Calu3 (cell line): ENCODE results near the gene ST6GALNAC6. TPM values are rescaled to one million over a fixed set of nuclear protein-coding genes. Genes with fewer than 3 reads are reported as not detected.
A peak's percentile ranks its signal among the peaks of the same experiment; 100 is the strongest.

Source experiments
- BruUV-seq: library from RNA; stranded (reverse); fragments of 400-500 nt; replicated peaks from 2 replicates; lab custom pipeline; 2021; lab: Mats Ljungman, UMichigan
- CTCF ChIA-PET: fragments of 300-600 bp; sonication (Branson Sonifier 250); formaldehyde crosslinking; loops from one replicate; lab custom pipeline; 2022; ENCODE audit warnings: antibody characterized with exemption; lab: Charles Lee
- DNase-seq: peaks from one replicate; pipeline ENCODE4 v3.0.0; 2022
- H3K27ac Mint-ChIP-seq: one replicate; pipeline ENCODE4 v1.8.0; 2022; ENCODE audit warnings: mixed read lengths; ENCODE audit not compliant: unreplicated experiment
- H3K27me3 Mint-ChIP-seq: one replicate; pipeline ENCODE4 v1.8.0; 2022; ENCODE audit warnings: mixed read lengths; ENCODE audit not compliant: unreplicated experiment
- H3K36me3 Mint-ChIP-seq: one replicate; pipeline ENCODE4 v1.8.0; 2022; ENCODE audit warnings: mild to moderate bottlenecking, moderate library complexity, mixed read lengths; ENCODE audit not compliant: insufficient read depth, unreplicated experiment
- H3K4me1 Mint-ChIP-seq: one replicate; pipeline ENCODE4 v1.8.0; 2022; ENCODE audit warnings: mild to moderate bottlenecking, low read depth, mixed read lengths; ENCODE audit not compliant: unreplicated experiment
- H3K4me3 Mint-ChIP-seq: one replicate; pipeline ENCODE4 v1.8.0; 2022; ENCODE audit warnings: mild to moderate bottlenecking, low read depth, moderate library complexity, mixed read lengths; ENCODE audit not compliant: unreplicated experiment
- H3K9me3 Mint-ChIP-seq: one replicate; pipeline ENCODE4 v1.8.0; 2022; ENCODE audit warnings: low read depth, mixed read lengths; ENCODE audit not compliant: unreplicated experiment
- intact Hi-C: fragments of 100-400 bp; cut with micrococcal nuclease; formaldehyde crosslinking; loops from one replicate; pipeline ENCODE4 v1.10.0; 2022; ENCODE audit not compliant: unreplicated experiment
- total RNA-seq: library from RNA; stranded (reverse); gene quantifications from 2 replicates; pipeline ENCODE4 v1.2.3, GENCODE V29; 2022
- TF ChIP-seq, protein P1 (sequence below): fragments of 200-600 bp; IDR thresholded peaks from one replicate; pipeline ENCODE4 v1.8.0; 2022; ENCODE audit warnings: antibody characterized with exemption; ENCODE audit not compliant: unreplicated experiment

ST6GALNAC6 gene
- total RNA-seq, 1 experiment from 2014 or later = 9.1 TPM

DNA sequence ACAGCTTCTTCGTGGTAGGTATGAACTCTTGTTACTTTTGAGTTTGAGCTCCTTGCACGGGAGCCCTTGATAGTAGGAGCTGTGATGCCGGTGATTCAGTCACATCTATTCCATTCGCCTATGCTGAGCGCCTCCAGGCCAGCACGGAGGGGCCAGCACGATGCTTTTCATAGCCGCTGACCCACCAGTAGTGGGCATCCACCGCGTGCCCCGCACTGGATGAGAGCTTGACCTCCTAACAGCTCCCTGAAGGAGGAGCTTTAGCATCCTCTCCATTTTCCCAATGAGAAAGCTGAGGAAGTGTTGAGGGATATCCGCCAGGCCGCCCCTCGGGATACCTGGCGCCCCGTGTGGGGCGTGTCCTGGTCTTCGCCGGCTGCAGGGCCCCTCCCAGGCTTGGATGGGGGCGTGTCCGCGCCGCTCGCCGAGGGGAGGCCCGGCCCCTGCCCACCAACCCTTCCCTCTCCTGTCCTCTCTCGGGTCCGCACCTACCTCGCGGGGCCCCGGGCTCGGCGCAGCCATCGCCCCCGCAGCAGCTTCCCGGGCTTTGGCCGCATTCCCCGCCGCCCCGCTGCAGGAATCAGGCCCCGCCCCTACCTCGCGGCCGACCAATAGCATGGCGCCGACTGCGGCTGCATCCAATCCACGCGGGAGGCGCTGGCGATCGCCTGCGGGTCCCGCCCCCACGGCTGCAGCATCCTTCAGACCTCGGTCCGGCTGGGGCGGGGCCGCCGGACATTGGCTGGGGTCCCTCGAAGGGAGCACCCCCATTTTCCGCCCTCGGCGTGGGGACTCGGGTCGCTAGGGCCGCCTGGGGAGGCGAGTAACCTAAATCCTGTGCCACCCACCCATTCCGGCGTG is 31.1 kb upstream of the ST6GALNAC6 start, which contains the start of gene PIP5KL1:
PIP5KL1 (minus strand) TSS at position 547 of the 861 bp plus-strand sequence; CDS start at position 522, 25 bp downstream.
- CTCF ChIA-PET = interaction anchor here (0.9 to 1.1 kb wide), 2 partner anchors 9 to 22 kb away, joined by 3 read pairs; no protein-coding TSS in a partner anchor
- H3K27me3 Mint-ChIP-seq = peaks cover 12% of the 10 kb centered on the region
- peaks cover 17% of the 10 kb centered on the region for H3K4me1 Mint-ChIP-seq
- DNase-seq = peak; percentile 87
- H3K9me3 Mint-ChIP-seq = no peaks in the 10 kb centered on the region
- TF ChIP-seq, protein P1, sequence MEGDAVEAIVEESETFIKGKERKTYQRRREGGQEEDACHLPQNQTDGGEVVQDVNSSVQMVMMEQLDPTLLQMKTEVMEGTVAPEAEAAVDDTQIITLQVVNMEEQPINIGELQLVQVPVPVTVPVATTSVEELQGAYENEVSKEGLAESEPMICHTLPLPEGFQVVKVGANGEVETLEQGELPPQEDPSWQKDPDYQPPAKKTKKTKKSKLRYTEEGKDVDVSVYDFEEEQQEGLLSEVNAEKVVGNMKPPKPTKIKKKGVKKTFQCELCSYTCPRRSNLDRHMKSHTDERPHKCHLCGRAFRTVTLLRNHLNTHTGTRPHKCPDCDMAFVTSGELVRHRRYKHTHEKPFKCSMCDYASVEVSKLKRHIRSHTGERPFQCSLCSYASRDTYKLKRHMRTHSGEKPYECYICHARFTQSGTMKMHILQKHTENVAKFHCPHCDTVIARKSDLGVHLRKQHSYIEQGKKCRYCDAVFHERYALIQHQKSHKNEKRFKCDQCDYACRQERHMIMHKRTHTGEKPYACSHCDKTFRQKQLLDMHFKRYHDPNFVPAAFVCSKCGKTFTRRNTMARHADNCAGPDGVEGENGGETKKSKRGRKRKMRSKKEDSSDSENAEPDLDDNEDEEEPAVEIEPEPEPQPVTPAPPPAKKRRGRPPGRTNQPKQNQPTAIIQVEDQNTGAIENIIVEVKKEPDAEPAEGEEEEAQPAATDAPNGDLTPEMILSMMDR = no peak
- H3K27ac Mint-ChIP-seq = peak within 1 kb of the TSS; percentile 63
- peak within 1 kb of the TSS; percentile 70 for H3K4me3 Mint-ChIP-seq
- H3K36me3 Mint-ChIP-seq = peaks cover 40% of the 10 kb centered on the region
- intact Hi-C loops = no loop called here
- no TSS peak for BruUV-seq

DNA sequence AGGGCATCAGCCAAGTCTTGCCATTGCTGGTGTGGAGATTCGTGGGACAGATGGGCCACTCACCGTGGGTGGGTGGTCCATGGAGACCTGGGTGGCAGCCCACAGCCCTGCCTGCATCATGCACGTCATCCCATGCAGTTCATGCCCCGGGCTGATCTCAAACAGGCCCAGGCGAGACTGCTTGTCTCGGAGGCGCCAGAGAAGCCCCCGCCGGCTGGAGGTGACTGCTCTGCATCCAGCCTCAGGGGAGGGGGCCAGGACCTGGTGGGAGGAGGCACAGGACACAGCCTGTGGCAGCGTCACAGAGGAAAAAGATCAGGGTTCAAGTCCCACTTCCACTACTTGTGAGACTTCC is 30.2 kb upstream of the ST6GALNAC6 start:
- BruUV-seq = no TSS peak
- TF ChIP-seq, protein P1 = no peak
- H3K9me3 Mint-ChIP-seq = no peaks in the 10 kb centered on the region
- H3K27ac Mint-ChIP-seq = no peak overlapping the region
- H3K36me3 Mint-ChIP-seq = peaks cover 37% of the 10 kb centered on the region
- CTCF ChIA-PET = interaction anchor here (1.1 kb wide), 1 partner anchor 22 kb away, joined by 3 read pairs; no protein-coding TSS in a partner anchor
- H3K4me1 Mint-ChIP-seq = peaks cover 10% of the 10 kb centered on the region
- no peak for DNase-seq
- H3K27me3 Mint-ChIP-seq = peaks cover 20% of the 10 kb centered on the region
- intact Hi-C loops = no loop called here
- H3K4me3 Mint-ChIP-seq = no peak overlapping the region

DNA sequence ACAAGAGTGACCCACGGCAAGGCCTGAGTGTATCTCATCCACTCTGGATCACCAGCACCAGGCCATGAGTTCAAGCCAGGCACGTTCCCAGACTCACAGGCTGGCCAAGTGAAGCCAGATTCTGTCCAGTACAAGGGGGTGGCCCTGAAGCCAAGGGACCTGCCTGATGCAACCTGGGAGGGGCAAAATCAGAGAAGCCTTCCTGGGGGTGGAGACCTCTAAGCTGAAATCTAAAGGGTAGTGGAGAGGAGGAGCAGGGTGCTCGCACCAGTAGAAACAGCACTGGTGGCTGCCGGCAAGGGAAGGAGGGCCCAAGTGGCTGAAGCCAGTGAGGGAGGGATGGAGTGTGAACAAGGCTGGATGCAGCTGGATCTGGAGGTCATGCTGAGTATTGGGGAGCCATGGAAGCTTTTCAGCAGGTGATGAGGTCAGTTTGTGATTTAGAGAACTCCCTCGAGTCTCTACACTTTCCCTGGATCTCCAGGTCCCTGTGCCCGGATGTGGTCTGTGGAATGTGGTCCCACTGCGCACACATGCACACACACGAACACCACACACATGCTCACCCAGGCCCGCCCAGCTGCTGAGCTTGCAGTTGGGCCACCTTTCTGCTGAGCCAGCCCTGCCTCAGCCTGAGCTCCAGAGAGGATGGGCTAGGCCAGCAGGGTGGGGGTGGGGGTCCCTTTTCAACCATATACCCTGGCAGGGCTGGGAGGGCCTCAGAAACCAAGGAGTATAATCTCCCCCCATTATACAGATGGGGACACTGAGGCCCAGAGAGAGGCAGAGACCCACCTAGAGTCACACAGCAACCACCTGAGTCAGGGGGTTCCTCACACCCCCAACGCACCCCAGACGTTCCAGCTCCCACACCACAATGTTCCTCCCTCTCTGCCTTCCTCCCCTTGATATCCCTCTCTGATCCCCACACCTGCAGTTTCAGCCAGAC is 29.5 kb upstream of the ST6GALNAC6 start:
- intact Hi-C loops = no loop called here
- Mint-ChIP-seq H3K36me3 (peaks cover 33% of the 10 kb centered on the region), H3K27ac (no peak overlapping the region), H3K9me3 (no peaks in the 10 kb centered on the region), H3K27me3 (peaks cover 25% of the 10 kb centered on the region), H3K4me1 (peaks cover 10% of the 10 kb centered on the region), H3K4me3 (no peak overlapping the region)
- BruUV-seq = no TSS peak
- CTCF ChIA-PET = no interaction called here
- no peak for DNase-seq
- TF ChIP-seq, protein P1 = no peak

DNA sequence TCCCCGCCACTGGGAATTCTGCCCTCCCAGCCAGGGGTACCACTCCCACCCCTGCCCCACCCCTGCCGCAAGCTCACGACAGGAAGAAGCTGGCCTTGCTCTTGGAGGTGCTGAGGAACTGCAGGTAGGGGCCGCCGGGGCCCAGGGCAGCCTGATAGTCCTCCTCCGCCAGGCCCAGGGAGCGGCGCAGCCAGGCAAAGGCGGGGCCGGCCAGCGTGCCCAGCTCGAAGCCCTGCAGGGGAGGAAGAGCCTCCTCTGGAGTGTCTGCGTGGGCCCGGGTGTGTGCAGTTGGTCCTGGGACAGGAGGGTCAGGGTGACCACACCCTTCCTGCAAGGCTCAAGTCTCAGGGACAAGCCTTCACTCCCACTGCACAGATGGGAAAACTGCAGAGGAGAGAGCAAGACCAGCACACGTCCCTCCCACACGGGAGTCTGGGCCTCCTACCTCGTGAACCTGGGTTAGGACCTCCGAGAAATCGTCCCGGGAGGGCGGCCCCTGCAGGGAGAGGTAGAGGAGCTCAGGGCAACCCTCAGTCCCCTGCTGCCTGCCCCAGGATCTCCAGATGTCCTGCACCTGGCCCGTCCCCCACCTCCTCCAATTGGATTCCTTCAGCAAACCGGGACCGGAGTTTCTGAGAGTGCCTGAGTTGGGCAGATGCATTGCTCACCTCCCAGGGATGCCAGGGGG is 28.7 kb upstream of the ST6GALNAC6 start:
- Mint-ChIP-seq H3K4me3 (peak overlapping the region; percentile 37), H3K4me1 (peaks cover 10% of the 10 kb centered on the region), H3K27ac (no peak overlapping the region), H3K9me3 (no peaks in the 10 kb centered on the region), H3K27me3 (peaks cover 25% of the 10 kb centered on the region), H3K36me3 (peaks cover 28% of the 10 kb centered on the region)
- CTCF ChIA-PET = no interaction called here
- BruUV-seq = no TSS peak
- DNase-seq = no peak
- intact Hi-C loops = no loop called here
- TF ChIP-seq, protein P1 = no peak
